HepG2 (cell line): ENCODE results near the gene POLR1G. TPM values are rescaled to one million over a fixed set of nuclear protein-coding genes. Genes with fewer than 3 reads are reported as not detected.

Source experiments
- ELF1 ChIP-seq: sonication (generic); formaldehyde crosslinking; IDR thresholded peaks from 2 replicates; pipeline ENCODE4 v1.4.0; 2020; ENCODE audit warnings: missing genetic modification reagents
- HMGA1 ChIP-seq: sonication (generic); formaldehyde crosslinking; conservative IDR thresholded peaks from 2 replicates; pipeline ENCODE4 v1.4.0; 2020; ENCODE audit warnings: missing genetic modification reagents
- JDP2 ChIP-seq: sonication (generic); formaldehyde crosslinking; IDR thresholded peaks from 2 replicates; pipeline ENCODE4 v1.8.1; 2022; ENCODE audit warnings: missing genetic modification reagents, borderline replicate concordance
- MBNL3 ChIP-seq: fragments of 250-450 bp; sonication (Bioruptor Pico); conservative IDR thresholded peaks from 2 replicates; pipeline ENCODE4 v1.8.0; 2022; ENCODE audit warnings: mild to moderate bottlenecking, inconsistent platforms
- MED8 ChIP-seq: sonication (generic); formaldehyde crosslinking; IDR thresholded peaks from 2 replicates; pipeline ENCODE4 v1.8.1; 2023; ENCODE audit warnings: mild to moderate bottlenecking, missing genetic modification reagents; ENCODE audit not compliant: insufficient replicate concordance
- NCOA5 ChIP-seq: sonication (generic); formaldehyde crosslinking; IDR thresholded peaks from 2 replicates; pipeline ENCODE4 v1.4.0; 2020; ENCODE audit warnings: missing genetic modification reagents
- NR2F6 ChIP-seq, 2 experiments: IDR thresholded peaks; 2 replicates each; pipeline ENCODE4 v1.6.1; 2016; ENCODE audit warnings: antibody characterized with exemption in 1 of 2, mild to moderate bottlenecking in 1 of 2
- PRDM15 ChIP-seq: sonication (generic); formaldehyde crosslinking; IDR thresholded peaks from 2 replicates; pipeline ENCODE4 v1.4.0; 2020; ENCODE audit warnings: missing genetic modification reagents
- TGIF2 ChIP-seq: IDR thresholded peaks from 2 replicates; pipeline ENCODE4 v1.6.1; 2016; ENCODE audit warnings: control low read depth, missing compliant biosample characterization
- ZBTB20 ChIP-seq: sonication (generic); formaldehyde crosslinking; IDR thresholded peaks from 2 replicates; pipeline ENCODE4 v1.8.1; 2023; ENCODE audit warnings: missing genetic modification reagents, low read depth, mild to moderate bottlenecking, borderline replicate concordance
- ZC3H13 ChIP-seq: sonication (generic); formaldehyde crosslinking; IDR thresholded peaks from 2 replicates; pipeline ENCODE4 v1.8.1; 2023; ENCODE audit warnings: mild to moderate bottlenecking, missing genetic modification reagents, moderate library complexity
- ZNF431 ChIP-seq: sonication (generic); formaldehyde crosslinking; IDR thresholded peaks from 2 replicates; pipeline ENCODE4 v1.9.0; 2022; ENCODE audit warnings: missing genetic modification reagents, low read depth, mild to moderate bottlenecking, borderline replicate concordance
- ZNF652 ChIP-seq: IDR thresholded peaks from 2 replicates; pipeline ENCODE4 v1.6.1; 2016; ENCODE audit warnings: low read depth, borderline replicate concordance
- ZNF720 ChIP-seq: sonication (generic); formaldehyde crosslinking; IDR thresholded peaks from 2 replicates; pipeline ENCODE4 v1.4.0; 2020; ENCODE audit warnings: missing genetic modification reagents
- ZNF724P ChIP-seq: sonication (generic); formaldehyde crosslinking; IDR thresholded peaks from 2 replicates; pipeline ENCODE4 v1.8.0; 2022; ENCODE audit warnings: missing genetic modification reagents, borderline replicate concordance
- ZNF878 ChIP-seq: sonication (generic); formaldehyde crosslinking; IDR thresholded peaks from 2 replicates; pipeline ENCODE4 v1.8.1; 2023; ENCODE audit warnings: mild to moderate bottlenecking, missing genetic modification reagents, moderate library complexity
- polyA plus RNA-seq, 8 experiments: library from polyadenylated mRNA; depleted of rRNA in 3 of 8; stranded (reverse) in 7 of 8; unstranded in 1 of 8; fragments of >200 nt; fragmentation: Illumina TruSeq in 4 of 8; extraction: Trizol in 4 of 8; gene quantifications; 2 replicates each; pipeline versions ENCODE4 v1.2.1 to v1.2.3, GENCODE V29; 2011 to 2016; ENCODE audit warnings: low read depth in 4 of 8, missing spikeins in 1 of 8, mixed read lengths in 1 of 8; ENCODE audit not compliant: insufficient read depth in 1 of 8
- total RNA-seq, 5 experiments: library from RNA; depleted of rRNA; stranded (reverse); fragments of >200 nt; fragmentation: Illumina TruSeq; extraction: Trizol; gene quantifications; 2 replicates each; pipeline ENCODE4 v1.2.3, GENCODE V29; 2016; ENCODE audit warnings: low read depth in 1 of 5
- TF ChIP-seq, protein P1 (sequence below): sonication (generic); formaldehyde crosslinking; IDR thresholded peaks from 2 replicates; pipeline ENCODE4 v1.4.0; 2020; ENCODE audit warnings: missing genetic modification reagents
- TF ChIP-seq, protein P2 (sequence below): IDR thresholded peaks from 2 replicates; pipeline ENCODE4 v1.6.1; 2016; ENCODE audit warnings: missing compliant biosample characterization, missing genetic modification reagents, borderline replicate concordance
- TF ChIP-seq, protein P3 (sequence below), 2 experiments: sonication (generic) in 1 of 2; formaldehyde crosslinking in 1 of 2; IDR thresholded peaks; 2 replicates each; pipeline versions ENCODE4 v1.4.0 to v1.6.1; 2018 to 2020; ENCODE audit warnings: missing genetic modification reagents in 2 of 2, borderline replicate concordance in 1 of 2, low read depth in 1 of 2, mild to moderate bottlenecking in 1 of 2, missing biosample characterization in 1 of 2

POLR1G gene
- total and polyA plus RNA-seq, 2 of the 13 experiments (the other 11 are each of a cell fraction or from before 2014, with no cell fraction given): 3.5 to 20.8 TPM

DNA sequence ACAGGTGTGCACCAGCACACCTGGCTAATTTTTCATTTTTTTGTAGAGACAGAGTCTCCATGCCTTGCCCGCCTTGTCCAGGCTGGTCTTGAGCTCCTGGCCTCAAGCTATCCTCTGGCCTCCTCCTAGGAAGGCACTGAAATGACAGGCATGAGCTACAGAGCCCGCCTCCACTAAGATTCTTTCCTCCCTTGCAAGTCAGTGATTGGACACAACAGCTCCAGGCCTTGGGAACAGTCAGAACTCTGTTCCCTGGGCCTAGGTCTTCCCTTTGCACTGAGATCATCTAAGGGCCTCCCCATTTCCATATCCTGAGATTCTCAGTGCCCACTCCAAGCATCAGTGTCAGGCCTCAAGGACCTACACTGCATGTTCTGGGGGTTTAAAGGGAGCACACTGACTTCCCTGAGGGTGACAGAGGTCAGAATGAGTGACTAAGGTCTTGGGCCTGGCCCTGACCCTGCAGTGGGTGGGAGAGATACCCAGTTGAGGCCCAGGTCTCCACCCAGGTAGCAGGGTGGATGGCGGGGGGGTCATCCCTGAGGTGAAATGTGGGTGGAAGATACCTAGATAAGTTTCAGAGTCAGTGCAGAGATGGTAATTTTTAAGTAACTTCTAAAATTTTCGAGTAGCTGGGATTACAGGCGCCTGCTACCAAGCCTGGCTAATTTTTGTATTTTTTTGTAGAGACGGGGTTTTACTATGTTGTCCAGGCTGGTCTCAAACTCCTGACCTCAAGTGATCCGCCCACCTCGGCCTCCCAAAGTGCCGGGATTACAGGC lies 34.6 kb downstream of the POLR1G start (continued):
- TF ChIP-seq, protein P1, sequence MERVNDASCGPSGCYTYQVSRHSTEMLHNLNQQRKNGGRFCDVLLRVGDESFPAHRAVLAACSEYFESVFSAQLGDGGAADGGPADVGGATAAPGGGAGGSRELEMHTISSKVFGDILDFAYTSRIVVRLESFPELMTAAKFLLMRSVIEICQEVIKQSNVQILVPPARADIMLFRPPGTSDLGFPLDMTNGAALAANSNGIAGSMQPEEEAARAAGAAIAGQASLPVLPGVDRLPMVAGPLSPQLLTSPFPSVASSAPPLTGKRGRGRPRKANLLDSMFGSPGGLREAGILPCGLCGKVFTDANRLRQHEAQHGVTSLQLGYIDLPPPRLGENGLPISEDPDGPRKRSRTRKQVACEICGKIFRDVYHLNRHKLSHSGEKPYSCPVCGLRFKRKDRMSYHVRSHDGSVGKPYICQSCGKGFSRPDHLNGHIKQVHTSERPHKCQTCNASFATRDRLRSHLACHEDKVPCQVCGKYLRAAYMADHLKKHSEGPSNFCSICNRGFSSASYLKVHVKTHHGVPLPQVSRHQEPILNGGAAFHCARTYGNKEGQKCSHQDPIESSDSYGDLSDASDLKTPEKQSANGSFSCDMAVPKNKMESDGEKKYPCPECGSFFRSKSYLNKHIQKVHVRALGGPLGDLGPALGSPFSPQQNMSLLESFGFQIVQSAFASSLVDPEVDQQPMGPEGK (CRISPR knock-in tag): no peak
- TF ChIP-seq ZNF720 (CRISPR knock-in tag) (no peak), JDP2 (CRISPR knock-in tag) (no peak), ZNF724P (no peak), ZNF652 (no peak), NR2F6 (IDR thresholded peaks at IDR 0.05) (peak; percentile 34; the same call in 1 of the 2 replicates), NR2F6 (CRISPR knock-in tag; IDR thresholded peaks at IDR 0.05) (no peak), NCOA5 (CRISPR knock-in tag) (no peak), ZBTB20 (CRISPR knock-in tag) (no peak), TGIF2 (CRISPR knock-in tag) (peak; percentile 83), PRDM15 (CRISPR knock-in tag) (no peak), MED8 (CRISPR knock-in tag) (no peak), HMGA1 (CRISPR knock-in tag) (no peak), ELF1 (CRISPR knock-in tag) (no peak), MBNL3 (no peak), ZNF878 (CRISPR knock-in tag) (no peak), ZNF431 (no peak), ZC3H13 (CRISPR knock-in tag) (no peak)
- TF ChIP-seq, protein P2, sequence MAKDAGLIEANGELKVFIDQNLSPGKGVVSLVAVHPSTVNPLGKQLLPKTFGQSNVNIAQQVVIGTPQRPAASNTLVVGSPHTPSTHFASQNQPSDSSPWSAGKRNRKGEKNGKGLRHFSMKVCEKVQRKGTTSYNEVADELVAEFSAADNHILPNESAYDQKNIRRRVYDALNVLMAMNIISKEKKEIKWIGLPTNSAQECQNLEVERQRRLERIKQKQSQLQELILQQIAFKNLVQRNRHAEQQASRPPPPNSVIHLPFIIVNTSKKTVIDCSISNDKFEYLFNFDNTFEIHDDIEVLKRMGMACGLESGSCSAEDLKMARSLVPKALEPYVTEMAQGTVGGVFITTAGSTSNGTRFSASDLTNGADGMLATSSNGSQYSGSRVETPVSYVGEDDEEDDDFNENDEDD (CRISPR knock-in tag): peak; percentile 19; the same call in 1 of the 2 replicates
- TF ChIP-seq, protein P3, sequence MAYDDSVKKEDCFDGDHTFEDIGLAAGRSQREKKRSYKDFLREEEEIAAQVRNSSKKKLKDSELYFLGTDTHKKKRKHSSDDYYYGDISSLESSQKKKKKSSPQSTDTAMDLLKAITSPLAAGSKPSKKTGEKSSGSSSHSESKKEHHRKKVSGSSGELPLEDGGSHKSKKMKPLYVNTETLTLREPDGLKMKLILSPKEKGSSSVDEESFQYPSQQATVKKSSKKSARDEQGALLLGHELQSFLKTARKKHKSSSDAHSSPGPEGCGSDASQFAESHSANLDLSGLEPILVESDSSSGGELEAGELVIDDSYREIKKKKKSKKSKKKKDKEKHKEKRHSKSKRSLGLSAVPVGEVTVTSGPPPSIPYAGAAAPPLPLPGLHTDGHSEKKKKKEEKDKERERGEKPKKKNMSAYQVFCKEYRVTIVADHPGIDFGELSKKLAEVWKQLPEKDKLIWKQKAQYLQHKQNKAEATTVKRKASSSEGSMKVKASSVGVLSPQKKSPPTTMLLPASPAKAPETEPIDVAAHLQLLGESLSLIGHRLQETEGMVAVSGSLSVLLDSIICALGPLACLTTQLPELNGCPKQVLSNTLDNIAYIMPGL (CRISPR knock-in tag; IDR thresholded peaks at IDR 0.05; ENCODE audit: borderline replicate concordance in 1 of 2, low read depth in 1 of 2): 0 out of 4 replicates have a peak, but pooled peaks of 1 of the 2 experiments have one; percentile 18
